ENCODE results near the gene BLOC1S1.

DNA sequence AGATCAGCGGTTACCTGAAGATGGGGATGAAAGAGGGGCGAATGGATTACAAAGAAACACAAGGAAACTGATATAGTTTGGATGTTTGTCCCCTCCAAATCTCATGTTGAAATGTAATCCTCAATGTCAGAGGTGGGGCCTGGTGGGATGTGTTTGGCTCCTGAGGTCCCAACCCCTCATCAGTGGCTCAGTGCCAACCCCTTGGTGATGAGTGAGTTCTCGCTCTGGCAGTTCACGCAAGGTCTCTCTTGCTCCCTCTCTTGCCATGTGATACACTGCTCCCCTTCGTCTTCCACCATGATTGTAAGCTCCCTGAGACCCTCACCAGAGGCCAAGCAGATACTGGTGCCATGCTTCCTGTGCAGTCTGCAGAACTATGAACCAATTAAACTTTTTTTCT is 36.2 kb upstream of the BLOC1S1 start:
- TF ChIP-seq, protein P1, sequence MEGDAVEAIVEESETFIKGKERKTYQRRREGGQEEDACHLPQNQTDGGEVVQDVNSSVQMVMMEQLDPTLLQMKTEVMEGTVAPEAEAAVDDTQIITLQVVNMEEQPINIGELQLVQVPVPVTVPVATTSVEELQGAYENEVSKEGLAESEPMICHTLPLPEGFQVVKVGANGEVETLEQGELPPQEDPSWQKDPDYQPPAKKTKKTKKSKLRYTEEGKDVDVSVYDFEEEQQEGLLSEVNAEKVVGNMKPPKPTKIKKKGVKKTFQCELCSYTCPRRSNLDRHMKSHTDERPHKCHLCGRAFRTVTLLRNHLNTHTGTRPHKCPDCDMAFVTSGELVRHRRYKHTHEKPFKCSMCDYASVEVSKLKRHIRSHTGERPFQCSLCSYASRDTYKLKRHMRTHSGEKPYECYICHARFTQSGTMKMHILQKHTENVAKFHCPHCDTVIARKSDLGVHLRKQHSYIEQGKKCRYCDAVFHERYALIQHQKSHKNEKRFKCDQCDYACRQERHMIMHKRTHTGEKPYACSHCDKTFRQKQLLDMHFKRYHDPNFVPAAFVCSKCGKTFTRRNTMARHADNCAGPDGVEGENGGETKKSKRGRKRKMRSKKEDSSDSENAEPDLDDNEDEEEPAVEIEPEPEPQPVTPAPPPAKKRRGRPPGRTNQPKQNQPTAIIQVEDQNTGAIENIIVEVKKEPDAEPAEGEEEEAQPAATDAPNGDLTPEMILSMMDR (IDR thresholded peaks at IDR 0.05) = no peak
- no peak for TF ChIP-seq POLR2A (IDR thresholded peaks at IDR 0.05)

All from breast epithelium (tissue), 3 donors.